SK-N-MC (cell line): ENCODE data around the gene AVEN.

Experiments
- EZH2 ChIP-seq: fragments of 200-600 bp; sonication (generic); IDR thresholded peaks from one replicate; pipeline ENCODE4 v1.6.1; 2017; ENCODE audit warnings: antibody characterized with exemption
- FOXP2 ChIP-seq: optimal IDR thresholded peaks from 2 replicates; pipeline ENCODE3; 2011; ENCODE audit warnings: mild to moderate bottlenecking, moderate library complexity; ENCODE audit not compliant: insufficient read depth; ENCODE audit errors: extremely low read length, control extremely low read depth
- POLR2AphosphoS5 ChIP-seq: IDR thresholded peaks from 2 replicates; pipeline ENCODE4 v1.6.1; 2012; ENCODE audit warnings: mild to moderate bottlenecking, low read depth, low read length, borderline replicate concordance

- TF ChIP-seq EZH2 (no peak), POLR2AphosphoS5 (no peak), FOXP2 (no peak)
Observed at GRCh38 chr15:34031987-34032760, 6.8 kb downstream of the AVEN start.
